Measurements from ENCODE around the gene MBD5. TPM values are rescaled to one million over a fixed set of nuclear protein-coding genes. Genes with fewer than 3 reads are reported as not detected.

MBD5 gene
- total and polyA plus RNA-seq, 2 donors = 13.3 to 13.4 TPM

DNA sequence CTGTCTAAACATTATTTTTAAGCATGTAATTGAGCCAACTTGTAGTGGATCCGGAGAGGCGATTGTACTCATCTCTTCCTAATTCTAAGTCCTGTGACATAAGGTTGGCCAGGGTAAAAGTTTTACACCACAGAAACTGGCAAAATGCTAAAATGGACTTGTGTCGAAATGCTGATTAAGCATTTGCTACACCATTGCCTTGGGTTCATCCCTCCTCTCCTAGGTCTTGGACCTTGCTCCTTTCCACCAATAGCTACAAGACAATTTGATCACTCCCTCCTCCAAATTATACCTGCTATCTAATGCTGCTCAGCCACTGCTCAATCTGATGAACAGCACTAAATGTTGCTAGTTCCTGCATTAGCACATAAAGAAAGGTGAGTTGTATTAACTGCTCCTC lies 491.0 kb downstream of the MBD5 start:
- no peaks in the 10 kb centered on the region for H3K9me3 ChIP-seq (ENCODE audit: control insufficient read depth in 2 of 2, insufficient read depth in 1 of 2, low read length in 1 of 2)
- no peak overlapping the region for H3K27ac ChIP-seq (ENCODE audit: low read depth in 1 of 2, low read length in 1 of 2)
- H3K4me1 ChIP-seq (ENCODE audit: control insufficient read depth in 2 of 2, insufficient read depth in 2 of 2, low read length in 2 of 2) = peaks cover 0 to 4% of the 10 kb centered on the region in 2 donors
- H3K36me3 ChIP-seq (ENCODE audit: control insufficient read depth in 2 of 2, insufficient read depth in 2 of 2, low read length in 1 of 2) = no peaks in the 10 kb centered on the region
- H3K4me3 ChIP-seq (ENCODE audit: low read length in 2 of 2) = no peak overlapping the region
- no peaks in the 10 kb centered on the region for H3K27me3 ChIP-seq (ENCODE audit: control insufficient read depth in 2 of 2, insufficient read depth in 1 of 2, low read length in 1 of 2)
- 97% methylated on average over 3 of the region's 3 CpGs for WGBS
- no peak for DNase-seq (ENCODE audit: low read depth in 6 of 9, low spot score in 9 of 9)

DNA sequence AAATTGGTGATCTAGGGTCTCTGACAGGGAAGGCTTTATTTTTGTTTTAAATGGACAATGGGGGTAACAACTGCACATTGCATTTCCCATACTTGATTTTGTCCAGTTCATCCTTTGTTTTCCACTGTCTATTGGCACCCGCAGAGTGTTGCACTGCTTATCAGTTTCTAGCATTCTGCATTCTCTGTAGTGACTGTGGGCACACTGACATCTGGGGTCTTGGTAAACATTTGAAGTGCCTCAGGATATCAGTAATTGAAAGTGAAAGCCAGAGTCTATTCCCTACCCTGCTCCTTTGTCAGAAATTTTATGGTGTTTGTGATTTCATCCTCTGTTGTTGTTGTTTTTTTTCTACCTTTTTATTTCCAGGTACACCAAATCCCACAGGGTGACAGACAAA lies 491.6 kb downstream of the MBD5 start:
- Histone ChIP-seq H3K4me3 (ENCODE audit: low read length in 2 of 2) (no peak overlapping the region), H3K9me3 (ENCODE audit: control insufficient read depth in 2 of 2, insufficient read depth in 1 of 2, low read length in 1 of 2) (no peaks in the 10 kb centered on the region), H3K4me1 (ENCODE audit: control insufficient read depth in 2 of 2, insufficient read depth in 2 of 2, low read length in 2 of 2) (peaks cover 0 to 4% of the 10 kb centered on the region in 2 donors), H3K27ac (ENCODE audit: low read depth in 1 of 2, low read length in 1 of 2) (no peak overlapping the region), H3K36me3 (ENCODE audit: control insufficient read depth in 2 of 2, insufficient read depth in 2 of 2, low read length in 1 of 2) (no peaks in the 10 kb centered on the region), H3K27me3 (ENCODE audit: control insufficient read depth in 2 of 2, insufficient read depth in 1 of 2, low read length in 1 of 2) (no peaks in the 10 kb centered on the region)
- 59% methylated on average over 1 of the region's 1 CpG for WGBS
- DNase-seq (ENCODE audit: low read depth in 6 of 9, low spot score in 9 of 9) = no peak

DNA sequence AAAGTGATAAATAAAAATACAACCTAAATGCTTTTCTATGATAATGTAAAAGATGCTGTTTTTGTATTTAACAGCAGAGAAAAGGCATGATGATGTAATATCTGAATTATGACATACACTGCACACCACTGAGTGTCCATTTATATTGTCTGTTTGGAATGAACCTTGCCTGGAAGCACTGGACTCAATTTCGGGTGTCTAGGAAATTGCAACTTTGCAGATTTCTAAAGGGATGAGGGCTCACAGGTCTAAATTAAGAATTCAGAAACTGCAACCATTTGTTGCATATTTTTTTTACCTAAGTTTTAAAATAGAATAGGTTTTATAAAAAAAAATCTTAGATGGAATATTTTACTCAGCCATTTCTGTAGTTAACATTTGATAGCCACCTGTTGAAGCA lies 492.5 kb downstream of the MBD5 start:
- no peaks in the 10 kb centered on the region for H3K27me3 ChIP-seq (ENCODE audit: control insufficient read depth in 2 of 2, insufficient read depth in 1 of 2, low read length in 1 of 2)
- 97% methylated on average over 1 of the region's 1 CpG for WGBS
- H3K27ac ChIP-seq (ENCODE audit: low read depth in 1 of 2, low read length in 1 of 2) = no peak overlapping the region
- H3K4me1 ChIP-seq (ENCODE audit: control insufficient read depth in 2 of 2, insufficient read depth in 2 of 2, low read length in 2 of 2) = peaks cover 0 to 4% of the 10 kb centered on the region in 2 donors
- H3K9me3 ChIP-seq (ENCODE audit: control insufficient read depth in 2 of 2, insufficient read depth in 1 of 2, low read length in 1 of 2) = no peaks in the 10 kb centered on the region
- no peaks in the 10 kb centered on the region for H3K36me3 ChIP-seq (ENCODE audit: control insufficient read depth in 2 of 2, insufficient read depth in 2 of 2, low read length in 1 of 2)
- no peak overlapping the region for H3K4me3 ChIP-seq (ENCODE audit: low read length in 2 of 2)
- DNase-seq (ENCODE audit: low read depth in 6 of 9, low spot score in 9 of 9) = no peak

DNA sequence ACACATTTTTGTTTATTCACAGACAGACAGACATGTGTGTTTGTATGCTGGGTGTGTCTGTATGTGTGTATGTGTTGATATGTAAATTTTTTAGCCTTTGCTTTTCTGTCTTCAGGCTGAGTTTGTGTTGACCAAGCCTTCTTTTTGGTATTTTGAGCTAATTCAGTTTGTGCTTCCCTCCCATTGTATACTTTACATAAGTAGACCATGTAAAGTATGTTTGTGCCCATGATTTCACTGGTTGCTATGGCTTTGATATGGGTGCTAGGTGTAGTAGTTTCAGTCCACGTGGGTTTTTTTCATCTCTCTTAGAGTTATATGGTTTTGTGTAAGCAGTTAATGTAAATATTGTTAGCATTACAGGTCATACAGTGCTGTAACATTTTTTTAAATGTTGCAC lies 494.2 kb downstream of the MBD5 start:
- no peak for DNase-seq (ENCODE audit: low read depth in 6 of 9, low spot score in 9 of 9)
- no peaks in the 10 kb centered on the region for H3K36me3 ChIP-seq (ENCODE audit: control insufficient read depth in 2 of 2, insufficient read depth in 2 of 2, low read length in 1 of 2)
- no peak overlapping the region for H3K27ac ChIP-seq (ENCODE audit: low read depth in 1 of 2, low read length in 1 of 2)
- no peaks in the 10 kb centered on the region for H3K27me3 ChIP-seq (ENCODE audit: control insufficient read depth in 2 of 2, insufficient read depth in 1 of 2, low read length in 1 of 2)
- 88% methylated on average over 1 of the region's 1 CpG for WGBS
- no peaks in the 10 kb centered on the region for H3K4me1 ChIP-seq (ENCODE audit: control insufficient read depth in 2 of 2, insufficient read depth in 2 of 2, low read length in 2 of 2)
- no peak overlapping the region for H3K4me3 ChIP-seq (ENCODE audit: low read length in 2 of 2)
- H3K9me3 ChIP-seq (ENCODE audit: control insufficient read depth in 2 of 2, insufficient read depth in 1 of 2, low read length in 1 of 2) = no peaks in the 10 kb centered on the region

DNA sequence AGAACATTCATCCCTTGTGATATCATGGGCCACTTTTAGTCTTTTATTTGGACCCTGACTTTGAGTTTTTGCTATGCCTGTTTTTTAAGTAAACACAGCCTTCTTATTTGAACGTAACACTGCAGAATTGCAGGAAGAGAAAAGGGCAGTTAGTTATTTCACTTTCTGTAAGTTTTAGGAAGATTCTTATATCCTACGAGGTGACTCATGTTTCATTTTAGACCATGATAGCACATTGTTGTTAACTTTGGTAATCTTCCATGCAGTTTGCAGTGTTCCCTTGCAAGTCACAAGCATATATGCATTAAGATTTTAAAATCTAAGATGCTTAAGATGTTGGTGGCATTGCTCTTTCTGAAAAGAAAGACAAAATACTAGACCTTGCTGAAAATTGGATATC lies 495.1 kb downstream of the MBD5 start:
- Histone ChIP-seq H3K9me3 (ENCODE audit: control insufficient read depth in 2 of 2, insufficient read depth in 1 of 2, low read length in 1 of 2) (no peaks in the 10 kb centered on the region), H3K36me3 (ENCODE audit: control insufficient read depth in 2 of 2, insufficient read depth in 2 of 2, low read length in 1 of 2) (no peaks in the 10 kb centered on the region), H3K27me3 (ENCODE audit: control insufficient read depth in 2 of 2, insufficient read depth in 1 of 2, low read length in 1 of 2) (no peaks in the 10 kb centered on the region), H3K4me1 (ENCODE audit: control insufficient read depth in 2 of 2, insufficient read depth in 2 of 2, low read length in 2 of 2) (no peaks in the 10 kb centered on the region), H3K27ac (ENCODE audit: low read depth in 1 of 2, low read length in 1 of 2) (no peak overlapping the region), H3K4me3 (ENCODE audit: low read length in 2 of 2) (no peak overlapping the region)
- WGBS = 92% methylated on average over 2 of the region's 2 CpGs
- no peak for DNase-seq (ENCODE audit: low read depth in 6 of 9, low spot score in 9 of 9)

DNA sequence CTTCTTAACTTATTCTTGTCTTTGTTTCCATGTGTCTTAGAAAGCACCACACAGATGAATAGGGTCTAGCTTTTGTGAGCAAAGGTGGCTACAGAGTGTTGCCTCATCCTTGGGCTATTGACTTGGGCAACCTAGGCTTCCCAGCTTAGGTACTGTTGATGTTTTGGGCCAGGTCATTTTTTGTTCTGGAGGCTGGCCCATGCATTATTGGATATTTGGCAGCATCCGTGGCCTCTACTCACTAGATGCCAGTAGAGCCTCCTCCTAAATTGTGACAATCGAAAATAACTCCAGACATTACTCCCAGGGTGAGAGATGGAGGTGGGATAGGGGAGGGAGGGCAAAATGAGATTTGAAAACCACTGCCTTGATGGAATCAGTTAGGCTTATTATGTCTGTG lies 496.4 kb downstream of the MBD5 start:
- DNase-seq (ENCODE audit: low read depth in 6 of 9, low spot score in 9 of 9) = no peak
- H3K9me3 ChIP-seq (ENCODE audit: control insufficient read depth in 2 of 2, insufficient read depth in 1 of 2, low read length in 1 of 2) = no peaks in the 10 kb centered on the region
- no peak overlapping the region for H3K27ac ChIP-seq (ENCODE audit: low read depth in 1 of 2, low read length in 1 of 2)
- H3K36me3 ChIP-seq (ENCODE audit: control insufficient read depth in 2 of 2, insufficient read depth in 2 of 2, low read length in 1 of 2) = no peaks in the 10 kb centered on the region
- H3K27me3 ChIP-seq (ENCODE audit: control insufficient read depth in 2 of 2, insufficient read depth in 1 of 2, low read length in 1 of 2) = no peaks in the 10 kb centered on the region
- 97% methylated on average over 2 of the region's 2 CpGs for WGBS
- no peak overlapping the region for H3K4me3 ChIP-seq (ENCODE audit: low read length in 2 of 2)
- no peaks in the 10 kb centered on the region for H3K4me1 ChIP-seq (ENCODE audit: control insufficient read depth in 2 of 2, insufficient read depth in 2 of 2, low read length in 2 of 2)

DNA sequence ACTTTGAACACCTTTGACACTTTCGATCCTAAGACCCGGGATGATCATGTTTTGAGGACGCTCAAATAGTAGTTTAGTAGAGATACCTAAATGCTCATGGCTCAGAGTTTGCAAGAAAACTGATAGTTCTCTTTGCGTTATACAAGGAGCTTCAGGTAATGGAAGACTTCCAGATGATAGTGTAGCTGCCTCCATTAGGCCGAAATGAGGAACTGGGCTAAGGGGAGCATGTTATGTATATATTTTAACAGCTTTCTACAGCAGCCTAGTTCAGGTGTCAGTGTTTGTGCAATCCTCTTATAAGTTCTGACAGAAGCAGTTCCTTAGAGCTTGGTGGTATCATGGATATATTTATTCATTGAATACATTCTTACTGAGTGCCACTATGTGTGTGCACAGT lies 496.9 kb downstream of the MBD5 start:
- Histone ChIP-seq H3K36me3 (ENCODE audit: control insufficient read depth in 2 of 2, insufficient read depth in 2 of 2, low read length in 1 of 2) (no peaks in the 10 kb centered on the region), H3K9me3 (ENCODE audit: control insufficient read depth in 2 of 2, insufficient read depth in 1 of 2, low read length in 1 of 2) (no peaks in the 10 kb centered on the region), H3K27me3 (ENCODE audit: control insufficient read depth in 2 of 2, insufficient read depth in 1 of 2, low read length in 1 of 2) (no peaks in the 10 kb centered on the region), H3K4me1 (ENCODE audit: control insufficient read depth in 2 of 2, insufficient read depth in 2 of 2, low read length in 2 of 2) (peaks cover 0 to 2% of the 10 kb centered on the region in 2 donors), H3K27ac (ENCODE audit: low read depth in 1 of 2, low read length in 1 of 2) (no peak overlapping the region), H3K4me3 (ENCODE audit: low read length in 2 of 2) (no peak overlapping the region)
- 98% methylated on average over 5 of the region's 5 CpGs for WGBS
- DNase-seq (ENCODE audit: low read depth in 6 of 9, low spot score in 9 of 9) = no peak

DNA sequence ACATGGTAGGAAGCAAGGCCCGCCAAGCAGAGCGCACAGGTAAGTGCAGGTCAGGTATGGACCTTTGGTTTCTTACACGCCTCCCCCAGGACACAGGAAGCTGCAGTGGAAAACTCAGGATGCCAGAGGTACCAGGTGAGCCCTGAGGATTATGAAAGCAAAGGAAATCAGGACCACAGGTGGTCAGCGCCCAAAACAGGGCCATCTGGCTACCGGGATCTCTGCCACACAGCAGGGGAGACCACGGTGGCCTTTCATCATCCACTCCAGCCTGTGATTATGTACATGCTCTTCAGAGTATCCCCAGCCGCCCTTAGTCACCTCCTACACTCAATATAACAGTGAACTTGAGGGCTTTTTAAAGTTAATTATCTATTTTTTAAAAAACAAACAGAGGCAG lies 498.1 kb downstream of the MBD5 start:
- Histone ChIP-seq H3K27me3 (ENCODE audit: control insufficient read depth in 2 of 2, insufficient read depth in 1 of 2, low read length in 1 of 2) (no peaks in the 10 kb centered on the region), H3K36me3 (ENCODE audit: control insufficient read depth in 2 of 2, insufficient read depth in 2 of 2, low read length in 1 of 2) (no peaks in the 10 kb centered on the region), H3K9me3 (ENCODE audit: control insufficient read depth in 2 of 2, insufficient read depth in 1 of 2, low read length in 1 of 2) (no peaks in the 10 kb centered on the region), H3K27ac (ENCODE audit: low read depth in 1 of 2, low read length in 1 of 2) (no peak overlapping the region), H3K4me3 (ENCODE audit: low read length in 2 of 2) (no peak overlapping the region), H3K4me1 (ENCODE audit: control insufficient read depth in 2 of 2, insufficient read depth in 2 of 2, low read length in 2 of 2) (peaks cover 6 to 7% of the 10 kb centered on the region in 2 donors)
- WGBS = 99% methylated on average over 7 of the region's 7 CpGs
- no peak for DNase-seq (ENCODE audit: low read depth in 6 of 9, low spot score in 9 of 9)

DNA sequence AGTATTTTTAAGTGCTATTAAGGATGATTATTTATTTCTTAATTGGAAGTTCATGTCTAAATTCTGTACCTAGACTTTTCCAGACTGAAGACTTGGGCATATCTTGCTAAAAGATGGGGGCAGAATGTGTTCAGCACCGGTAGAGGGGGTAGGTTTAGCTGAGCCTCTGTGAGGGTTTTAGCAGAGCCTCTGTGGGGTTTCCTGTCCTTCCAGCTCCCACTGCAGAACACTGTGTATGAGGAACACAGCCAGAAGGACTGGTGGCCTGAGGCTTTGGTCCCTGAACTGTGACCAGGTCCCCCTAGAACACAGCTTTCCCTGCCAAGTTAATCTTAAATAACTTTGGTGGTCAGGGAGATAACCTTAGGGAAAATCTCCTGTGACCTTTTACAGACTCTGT lies 500.3 kb downstream of the MBD5 start:
- DNase-seq (ENCODE audit: low read depth in 6 of 9, low spot score in 9 of 9) = no peak
- Histone ChIP-seq H3K4me1 (ENCODE audit: control insufficient read depth in 2 of 2, insufficient read depth in 2 of 2, low read length in 2 of 2) (peaks cover 19 to 23% of the 10 kb centered on the region in 2 donors), H3K27ac (ENCODE audit: low read depth in 1 of 2, low read length in 1 of 2) (no peak overlapping the region), H3K4me3 (ENCODE audit: low read length in 2 of 2) (no peak overlapping the region), H3K9me3 (ENCODE audit: control insufficient read depth in 2 of 2, insufficient read depth in 1 of 2, low read length in 1 of 2) (no peaks in the 10 kb centered on the region), H3K36me3 (ENCODE audit: control insufficient read depth in 2 of 2, insufficient read depth in 2 of 2, low read length in 1 of 2) (no peaks in the 10 kb centered on the region), H3K27me3 (ENCODE audit: control insufficient read depth in 2 of 2, insufficient read depth in 1 of 2, low read length in 1 of 2) (no peaks in the 10 kb centered on the region)
- WGBS = 60% methylated on average over 1 of the region's 1 CpG

DNA sequence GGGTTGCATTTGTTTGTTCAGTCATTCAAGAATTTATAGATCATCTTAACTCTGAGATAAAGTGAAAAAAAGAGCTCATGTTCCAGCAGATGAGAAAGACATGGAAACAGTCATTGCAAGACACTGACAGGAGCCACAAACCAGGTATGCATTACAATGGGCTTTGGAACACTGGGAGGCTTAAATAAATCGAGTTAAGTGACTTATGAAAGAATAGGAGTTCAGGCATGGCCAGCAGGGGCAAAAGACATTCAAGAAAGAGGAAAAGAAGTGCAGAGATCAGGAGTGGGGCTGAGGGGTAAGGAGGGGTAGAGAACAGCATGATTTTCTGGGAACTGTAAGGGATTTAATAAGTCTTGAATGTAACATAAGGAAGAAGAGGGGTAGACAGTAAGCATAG lies 502.4 kb downstream of the MBD5 start:
- Histone ChIP-seq H3K36me3 (ENCODE audit: control insufficient read depth in 2 of 2, insufficient read depth in 2 of 2, low read length in 1 of 2) (no peaks in the 10 kb centered on the region), H3K27me3 (ENCODE audit: control insufficient read depth in 2 of 2, insufficient read depth in 1 of 2, low read length in 1 of 2) (no peaks in the 10 kb centered on the region), H3K27ac (ENCODE audit: low read depth in 1 of 2, low read length in 1 of 2) (no peak overlapping the region), H3K4me3 (ENCODE audit: low read length in 2 of 2) (no peak overlapping the region), H3K4me1 (ENCODE audit: control insufficient read depth in 2 of 2, insufficient read depth in 2 of 2, low read length in 2 of 2) (peaks cover 25 to 43% of the 10 kb centered on the region in 2 donors), H3K9me3 (ENCODE audit: control insufficient read depth in 2 of 2, insufficient read depth in 1 of 2, low read length in 1 of 2) (peaks cover 0 to 3% of the 10 kb centered on the region in 2 donors)
- no peak for DNase-seq (ENCODE audit: low read depth in 6 of 9, low spot score in 9 of 9)
- WGBS = 86% methylated on average over 1 of the region's 1 CpG
